GM19023 (cell line): ENCODE results near the gene OR56A4.

Experiments used
- ATAC-seq: cut with Tn5 transposase; IDR thresholded peaks from one replicate; pipeline ENCODE4 v1.9.1; 2021; ENCODE audit warnings: mild to moderate bottlenecking, moderate library complexity; ENCODE audit not compliant: unreplicated experiment

OR56A4 gene, protein sequence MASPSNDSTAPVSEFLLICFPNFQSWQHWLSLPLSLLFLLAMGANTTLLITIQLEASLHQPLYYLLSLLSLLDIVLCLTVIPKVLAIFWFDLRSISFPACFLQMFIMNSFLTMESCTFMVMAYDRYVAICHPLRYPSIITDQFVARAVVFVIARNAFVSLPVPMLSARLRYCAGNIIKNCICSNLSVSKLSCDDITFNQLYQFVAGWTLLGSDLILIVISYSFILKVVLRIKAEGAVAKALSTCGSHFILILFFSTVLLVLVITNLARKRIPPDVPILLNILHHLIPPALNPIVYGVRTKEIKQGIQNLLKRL

DNA sequence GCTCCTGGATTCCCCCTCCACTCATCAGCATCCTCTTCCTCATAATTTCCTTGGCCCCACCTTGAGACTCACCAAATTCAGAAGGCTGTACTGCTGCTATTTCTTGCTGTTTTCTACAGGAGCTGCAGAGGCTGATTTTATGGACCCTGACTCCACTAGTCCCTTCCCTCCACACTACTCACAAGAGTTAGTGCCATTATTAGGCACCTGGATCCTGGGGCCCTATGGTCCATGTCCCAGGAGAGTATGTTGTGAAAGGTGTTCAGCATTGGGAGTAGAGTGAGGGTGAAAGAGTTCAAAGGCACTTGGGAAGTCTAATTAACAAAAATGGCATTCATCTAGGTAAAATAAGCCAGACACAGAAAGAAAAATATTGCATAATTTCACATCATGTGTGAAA, at the start of gene OR56A4:
Gene OR56A4, minus strand, starts transcription at position 101 of the 400 bp plus-strand sequence. CDS start 3,954 bp downstream, outside the sequence.
- ATAC-seq: no peak

DNA sequence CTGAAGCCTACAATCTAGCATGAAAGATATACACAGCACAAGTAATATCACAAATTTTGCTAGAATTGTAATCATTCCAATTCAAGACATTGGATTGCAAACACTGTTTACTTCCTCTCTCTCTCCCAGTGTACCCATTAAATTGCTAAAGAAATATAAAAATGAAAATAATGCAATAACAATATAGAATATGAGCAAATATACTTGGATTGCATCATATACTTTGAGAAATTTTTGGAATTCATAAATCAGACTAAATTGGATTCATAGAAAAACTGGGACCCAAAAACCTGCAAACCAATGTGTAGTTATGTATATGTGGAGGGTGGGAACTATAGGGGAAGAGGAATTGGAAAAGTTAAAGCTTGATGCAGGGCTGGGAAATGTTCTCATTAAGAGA, 48.8 kb upstream of the OR56A4 start:
- ATAC-seq: no peak

DNA sequence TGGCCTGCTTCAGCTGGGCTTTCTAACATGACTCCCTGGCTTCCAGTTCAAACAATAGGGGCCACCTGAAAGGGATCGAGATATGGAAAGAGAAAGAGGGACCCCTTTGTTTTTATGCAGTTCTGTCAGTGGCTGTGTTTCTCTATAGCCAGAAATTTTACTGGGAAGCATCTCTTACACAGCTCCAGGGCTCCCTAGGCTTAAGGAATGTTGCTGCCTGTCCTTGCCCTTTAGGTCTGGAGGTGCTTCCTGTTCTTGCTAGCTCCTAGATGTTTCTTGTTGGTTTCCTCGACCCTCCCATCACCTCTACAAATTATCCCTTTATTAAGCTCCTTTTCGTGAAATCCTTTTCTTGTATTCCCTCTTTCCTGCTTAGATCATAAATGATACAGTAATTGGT, 45.6 kb upstream of the OR56A4 start:
- no peak for ATAC-seq

DNA sequence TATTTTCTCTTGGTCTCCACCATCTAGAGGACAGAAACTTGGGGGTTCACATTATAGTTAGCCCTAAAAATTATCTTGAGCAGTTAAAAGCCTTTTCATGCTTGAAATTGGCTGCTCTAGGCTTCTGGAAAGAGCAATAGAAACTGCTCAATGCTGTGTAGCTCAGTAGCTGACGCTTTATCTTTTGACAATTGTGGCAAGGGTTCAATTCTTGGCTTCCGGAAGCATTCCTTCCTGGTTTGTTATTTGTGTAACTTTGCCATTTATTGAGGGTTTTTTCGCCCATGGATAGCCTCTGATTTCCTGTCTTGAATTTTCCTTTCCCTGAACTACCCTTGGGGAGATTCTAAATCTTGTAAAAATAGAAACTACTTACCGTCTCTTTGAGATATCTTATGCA, 34.1 kb upstream of the OR56A4 start:
- ATAC-seq: no peak

DNA sequence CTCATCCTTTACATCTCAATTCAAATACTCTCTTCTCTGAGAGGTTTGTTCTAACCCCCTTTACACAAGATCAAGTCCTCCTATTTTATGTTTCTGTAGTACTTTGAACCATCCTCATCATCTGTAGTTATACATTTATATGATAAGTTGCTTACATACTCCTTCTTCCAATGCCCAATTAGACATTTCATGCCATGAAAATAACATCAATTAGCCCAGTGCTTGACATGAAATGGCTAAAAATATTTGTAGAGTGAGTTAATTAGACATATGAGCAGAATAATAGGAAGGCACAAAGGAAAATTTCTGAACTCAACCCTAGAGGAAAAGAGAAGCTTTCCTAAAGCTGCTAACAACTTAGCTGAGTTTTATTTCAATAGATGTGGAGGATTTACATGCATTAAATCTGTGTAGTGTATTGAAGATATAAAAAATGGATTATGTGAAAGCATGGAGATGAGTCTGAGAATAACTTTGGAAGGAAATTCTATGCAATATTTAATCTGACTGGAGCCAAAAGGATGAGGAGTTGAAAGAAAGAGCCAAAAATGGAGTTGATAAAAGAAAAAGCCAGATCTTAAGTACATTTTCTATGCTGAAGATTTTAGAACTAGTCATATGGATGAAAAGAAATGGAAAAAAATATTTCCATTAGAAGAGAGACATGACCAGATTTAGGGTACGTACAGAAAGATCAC, 24.1 kb upstream of the OR56A4 start, which contains the start of gene OR56A1:
Gene OR56A1, minus strand, starts transcription at position 51 of the 698 bp plus-strand sequence. CDS start 3,066 bp downstream, outside the sequence.
- ATAC-seq: no peak

DNA sequence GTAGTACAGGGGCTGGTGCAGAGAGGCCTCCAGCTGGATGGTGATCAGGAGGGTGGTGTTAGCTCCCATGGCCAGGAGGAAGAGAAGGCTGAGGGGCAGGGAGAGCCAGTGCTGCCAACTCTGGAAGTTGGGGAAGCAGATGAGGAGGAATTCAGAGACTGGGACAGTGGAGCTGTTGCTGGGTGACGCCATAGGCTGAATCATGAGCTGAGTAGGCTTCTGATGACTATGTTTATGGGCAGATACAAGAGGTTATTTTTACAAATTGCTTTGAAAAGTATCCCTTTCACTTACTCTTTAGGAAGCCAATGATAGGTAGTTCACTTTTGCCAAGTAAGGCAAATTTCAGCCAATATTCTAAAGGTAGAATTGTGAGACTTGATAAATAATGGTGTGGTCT, 20.8 kb upstream of the OR56A4 start:
- ATAC-seq: no peak

DNA sequence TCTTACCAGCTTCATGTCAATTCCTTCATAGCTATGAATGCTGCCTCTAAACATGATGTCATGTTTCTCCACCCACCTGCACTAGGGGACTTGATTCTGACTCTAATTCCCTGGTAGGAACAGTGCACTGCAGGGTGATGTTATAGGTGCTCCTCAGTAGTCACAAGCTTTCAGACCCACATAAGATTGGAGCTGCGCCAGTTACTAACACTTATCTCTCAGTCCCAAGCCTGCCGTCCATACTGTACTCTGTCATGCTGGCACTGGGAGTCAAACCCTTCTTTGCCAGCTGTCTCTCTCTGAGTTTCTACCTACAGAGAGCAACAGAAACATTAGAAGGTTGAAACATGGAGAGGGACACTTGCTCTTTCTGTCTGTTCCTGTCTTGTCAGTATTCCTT, 18.3 kb upstream of the OR56A4 start:
- no peak for ATAC-seq

DNA sequence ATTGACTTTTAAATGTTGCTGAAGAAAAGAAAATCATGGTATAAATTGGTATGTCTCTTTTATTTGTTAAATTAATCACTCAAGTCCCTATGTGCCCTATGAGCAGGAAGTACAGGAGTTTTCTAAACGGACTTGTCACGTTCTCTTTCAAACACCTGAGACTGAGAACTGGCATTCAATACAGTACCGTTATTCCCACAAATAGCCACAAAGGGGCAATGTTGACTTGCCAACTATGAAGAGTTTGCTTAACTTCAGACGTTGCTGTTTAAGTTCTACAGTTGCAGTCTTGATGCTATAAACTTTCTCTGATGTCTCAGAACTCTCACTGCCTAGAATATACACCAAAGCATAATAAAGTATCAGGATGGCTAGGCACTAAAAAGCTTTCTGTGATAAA, 16.2 kb upstream of the OR56A4 start:
- no peak for ATAC-seq

DNA sequence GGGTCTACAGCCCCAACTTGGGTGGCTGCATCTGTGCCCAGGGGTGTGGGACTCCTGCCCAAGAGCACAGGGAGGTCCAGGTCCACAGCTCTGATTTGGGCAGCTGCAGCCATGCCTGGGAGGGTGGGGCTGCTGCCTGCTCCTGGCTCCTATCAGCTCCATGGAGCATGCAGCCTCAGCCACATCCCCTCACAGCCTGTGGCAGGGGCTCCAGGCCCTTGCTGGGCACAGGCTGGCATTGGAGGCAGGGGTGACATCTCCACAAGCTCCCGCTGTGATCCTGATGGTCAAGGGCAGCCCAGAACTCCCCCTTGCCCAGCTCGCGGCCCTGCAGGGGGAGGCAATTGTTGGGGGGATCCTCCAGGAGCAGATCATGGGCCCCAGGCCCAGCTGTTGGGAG, 6.3 kb upstream of the OR56A4 start:
- ATAC-seq: no peak

DNA sequence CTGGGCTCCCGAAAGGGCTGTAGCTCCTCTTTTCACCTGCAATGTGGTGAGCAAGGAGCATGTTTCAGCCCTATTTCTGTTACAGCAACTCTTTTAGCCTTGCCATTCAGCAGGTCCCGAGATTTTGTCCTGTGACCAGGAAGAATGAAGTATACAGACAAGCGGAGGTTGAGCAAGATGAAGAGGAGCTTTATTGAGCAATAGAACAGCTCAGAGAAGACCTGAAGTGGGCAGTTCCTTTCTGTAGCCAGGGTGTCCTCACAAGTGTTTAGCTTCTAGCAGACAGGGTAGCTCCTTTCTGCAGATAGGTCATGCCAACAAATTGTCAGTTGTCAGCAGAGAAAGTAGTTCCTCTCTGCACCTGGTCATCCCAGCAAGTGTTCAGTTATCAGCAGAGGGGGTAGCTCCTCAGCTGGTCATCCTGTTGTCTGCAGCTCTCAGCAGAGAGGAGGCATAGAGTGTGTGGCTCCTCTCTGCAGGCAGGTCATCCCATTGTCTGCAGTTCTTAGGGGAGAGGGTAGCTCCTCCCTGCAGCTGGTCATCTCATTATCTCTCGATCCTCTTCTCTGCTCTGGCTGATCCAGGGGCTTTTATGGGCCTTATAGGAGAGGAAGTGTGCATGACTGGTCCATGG, 5.4 kb upstream of the OR56A4 start:
- ATAC-seq: no peak

DNA sequence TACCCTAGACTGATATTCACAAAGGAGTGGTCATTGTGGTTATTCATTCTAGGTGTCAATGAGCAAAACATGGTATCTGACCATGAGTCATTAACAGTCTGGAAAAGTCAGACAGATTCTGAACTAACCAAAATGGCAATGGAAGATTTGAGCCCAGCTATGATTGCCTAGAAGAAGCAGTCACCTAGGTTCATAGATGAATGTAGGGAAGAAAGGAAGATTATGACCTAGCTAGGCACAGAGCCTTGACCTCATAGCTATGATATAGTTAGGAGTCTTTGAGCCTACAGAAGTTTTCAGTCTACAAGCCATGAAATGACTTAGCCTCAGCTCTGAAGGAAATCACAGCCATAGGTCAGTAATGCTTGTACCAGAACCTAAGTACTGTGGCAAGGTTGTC, 351 bp downstream of the OR56A4 start:
- no peak for ATAC-seq

DNA sequence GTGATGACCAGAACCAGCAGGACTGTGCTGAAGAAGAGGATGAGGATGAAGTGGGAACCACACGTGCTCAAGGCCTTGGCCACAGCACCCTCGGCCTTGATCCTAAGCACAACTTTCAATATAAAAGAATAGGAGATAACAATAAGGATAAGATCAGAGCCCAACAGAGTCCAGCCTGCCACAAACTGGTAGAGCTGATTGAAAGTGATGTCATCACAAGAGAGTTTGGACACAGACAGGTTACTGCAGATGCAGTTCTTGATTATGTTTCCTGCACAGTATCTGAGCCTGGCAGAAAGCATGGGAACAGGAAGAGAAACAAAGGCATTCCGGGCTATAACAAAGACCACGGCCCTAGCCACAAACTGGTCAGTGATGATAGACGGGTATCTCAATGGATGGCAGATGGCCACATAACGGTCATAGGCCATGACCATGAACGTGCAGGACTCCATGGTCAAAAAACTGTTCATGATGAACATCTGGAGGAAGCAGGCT, 4.5 kb downstream of the OR56A4 start:
- ATAC-seq: no peak

DNA sequence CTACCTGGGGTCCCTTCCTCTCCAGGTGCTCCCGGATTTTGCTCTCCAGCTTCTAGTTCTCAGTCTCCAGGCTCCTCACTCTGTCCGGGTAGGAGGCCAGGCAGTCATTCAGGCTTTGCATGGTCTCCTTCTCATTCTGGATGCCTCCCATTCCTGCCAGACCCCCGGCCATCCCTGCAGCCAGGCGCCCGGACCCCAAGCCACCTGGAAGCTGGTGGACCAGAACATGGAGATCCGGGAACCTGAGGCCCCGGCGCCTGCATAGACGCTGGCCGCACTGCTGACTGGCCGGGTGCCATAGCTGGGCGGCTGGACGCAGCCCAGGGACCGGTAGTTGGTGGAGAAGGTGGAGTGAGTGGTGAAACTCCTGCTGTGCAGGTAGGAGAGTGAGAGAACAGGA, 12.0 kb downstream of the OR56A4 start:
- ATAC-seq: no peak

DNA sequence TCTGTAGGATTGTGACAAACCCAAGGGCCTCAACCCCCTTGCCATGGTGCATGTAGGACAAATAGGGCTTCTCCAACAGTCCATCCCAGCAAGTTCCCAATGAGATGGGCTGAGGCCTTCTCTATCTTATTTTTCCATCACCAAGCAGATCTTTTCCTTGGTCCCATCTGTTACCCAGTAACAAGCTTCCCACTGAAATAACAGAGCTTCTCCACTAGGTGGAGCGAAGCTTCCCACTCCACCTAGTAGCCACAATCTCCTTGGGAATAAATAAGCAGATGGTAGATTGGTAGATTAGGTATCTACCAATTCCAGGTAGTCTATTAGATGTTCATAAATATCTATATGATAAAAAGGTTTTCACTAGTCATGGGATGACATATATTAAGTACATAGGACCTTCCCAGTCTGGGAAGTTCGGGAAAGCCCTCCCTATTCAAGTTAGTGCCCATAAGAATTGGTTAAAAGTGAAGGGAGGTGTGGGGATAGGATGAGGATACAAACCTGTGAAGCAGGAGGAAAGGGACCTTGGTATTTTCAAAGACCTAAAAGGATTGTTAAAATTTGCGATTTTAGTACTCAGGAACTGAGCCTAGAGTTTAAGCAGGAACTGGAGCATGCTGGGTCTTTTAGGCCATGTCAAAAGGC, 14.0 kb downstream of the OR56A4 start:
- ATAC-seq: no peak

DNA sequence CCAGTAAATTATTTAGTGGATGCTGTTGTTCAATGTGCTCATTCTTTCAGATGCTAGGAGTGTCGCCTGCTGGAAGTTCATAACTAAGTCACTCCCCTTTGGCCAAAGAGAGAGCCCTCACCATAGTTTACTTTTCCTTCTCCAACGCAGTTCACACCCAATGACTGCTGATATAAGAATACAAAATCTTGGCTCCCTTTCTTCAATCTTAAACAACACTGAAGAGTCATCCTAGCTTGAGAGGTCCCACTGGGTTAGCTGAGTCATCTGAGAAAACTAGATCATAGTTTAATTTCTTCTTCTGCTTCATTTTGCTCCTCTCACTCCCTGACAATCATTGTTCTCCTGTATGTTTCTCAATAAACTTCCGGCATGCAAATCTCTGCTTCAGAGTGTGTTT, 14.6 kb downstream of the OR56A4 start:
- ATAC-seq: no peak

DNA sequence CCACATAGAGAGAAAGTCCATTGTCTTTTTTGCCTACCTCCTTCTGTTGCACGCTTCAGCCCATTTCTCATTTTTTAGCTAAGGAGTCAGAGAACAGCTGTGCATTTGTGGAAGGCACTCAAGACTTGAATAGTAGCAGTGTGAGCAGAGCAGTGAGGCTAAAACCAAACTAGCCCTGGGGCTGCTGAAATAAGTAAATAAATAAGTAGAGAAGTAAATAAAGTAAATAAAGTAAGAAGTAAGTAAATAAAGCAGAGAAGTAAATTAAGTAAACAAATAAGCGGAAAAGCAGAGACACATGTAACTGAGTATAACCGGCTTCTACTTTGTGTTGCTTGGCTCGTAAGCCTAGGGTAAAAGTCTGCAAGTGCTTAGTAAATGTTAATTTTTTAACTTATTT, 17.5 kb downstream of the OR56A4 start:
- no peak for ATAC-seq

DNA sequence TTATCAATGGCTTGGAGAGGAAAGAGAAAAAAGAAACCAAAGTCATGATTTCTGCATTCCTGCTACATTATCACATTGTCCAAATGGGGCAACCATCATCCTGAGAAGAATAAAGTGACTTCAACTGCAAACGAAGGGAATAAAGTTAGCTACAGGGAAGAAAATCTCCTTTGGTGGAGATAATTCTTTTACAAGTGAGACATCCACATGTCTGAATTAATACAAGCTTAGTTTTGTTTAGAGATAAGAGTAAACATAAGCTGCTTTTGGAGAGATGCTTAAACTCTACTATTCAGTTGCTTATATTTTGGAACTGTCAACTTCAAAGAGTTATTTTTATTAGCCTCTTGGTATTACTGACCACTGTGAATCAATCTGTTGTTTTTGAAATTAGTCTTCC, 19.9 kb downstream of the OR56A4 start, which contains the start of gene OR52L1:
Gene OR52L1, minus strand, starts transcription at position 101 of the 400 bp plus-strand sequence. Its CDS starts 55 bp downstream, at position 46.
- no peak for ATAC-seq

DNA sequence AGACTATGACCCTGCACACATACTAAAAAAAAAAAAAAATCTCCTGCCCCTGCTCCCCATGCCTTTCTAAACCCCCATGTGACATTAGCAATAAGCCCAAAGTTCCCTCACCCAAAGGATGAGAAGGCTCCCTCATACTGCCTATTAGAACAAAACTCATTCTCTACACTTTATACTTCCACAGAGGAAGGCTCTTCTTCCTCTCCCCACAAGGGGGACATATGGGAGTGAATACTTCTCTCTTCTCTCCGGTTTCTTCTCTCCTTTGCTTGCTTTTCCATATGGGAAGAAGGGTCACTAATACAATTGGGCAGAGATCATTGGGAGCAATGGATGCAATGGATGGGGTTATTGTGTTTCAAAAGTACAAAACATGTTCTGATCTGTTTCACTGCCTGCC, 23.3 kb downstream of the OR56A4 start:
- no peak for ATAC-seq

DNA sequence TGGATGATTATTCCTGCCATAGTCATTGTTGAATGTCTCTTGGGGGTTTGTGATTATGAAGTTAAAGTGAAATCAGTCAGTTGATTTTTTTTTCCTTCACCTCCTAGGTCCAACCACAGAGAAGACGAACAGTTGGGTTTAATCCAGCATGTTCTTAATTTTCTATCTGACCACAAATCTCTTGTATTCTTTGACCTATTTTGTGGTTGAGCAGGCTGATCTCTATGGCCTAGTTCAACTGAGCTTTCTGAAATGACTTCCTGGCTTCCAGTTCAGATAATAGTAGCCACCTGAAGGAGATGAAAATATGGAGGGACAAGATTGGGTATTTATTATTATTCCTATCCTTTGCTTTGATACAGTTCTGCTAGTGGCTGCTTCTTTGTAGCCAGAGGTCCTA, 33.2 kb downstream of the OR56A4 start:
- no peak for ATAC-seq

DNA sequence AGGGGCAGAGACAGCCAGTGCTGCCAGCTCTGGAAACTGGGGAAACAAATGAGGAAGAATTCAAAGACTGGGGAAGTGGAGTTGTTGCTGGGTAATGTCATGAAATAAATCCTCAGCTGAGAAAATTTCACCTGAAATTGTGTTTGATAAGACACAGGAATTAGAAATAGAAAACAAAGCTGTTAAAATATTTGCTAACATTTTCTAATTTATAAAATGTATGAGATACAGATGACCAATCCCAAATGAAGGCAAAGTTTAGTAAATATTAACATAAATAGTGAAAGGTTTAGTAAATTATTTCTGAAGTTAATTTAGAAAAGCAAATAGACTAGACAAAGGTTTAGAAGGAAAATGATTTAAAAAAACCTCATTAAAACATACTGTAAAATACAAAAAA, 38.4 kb downstream of the OR56A4 start, which contains the start of gene OR56A5:
Gene OR56A5, minus strand, starts transcription at position 101 of the 400 bp plus-strand sequence. Its CDS starts 0 bp downstream, at position 101.
- ATAC-seq: no peak

DNA sequence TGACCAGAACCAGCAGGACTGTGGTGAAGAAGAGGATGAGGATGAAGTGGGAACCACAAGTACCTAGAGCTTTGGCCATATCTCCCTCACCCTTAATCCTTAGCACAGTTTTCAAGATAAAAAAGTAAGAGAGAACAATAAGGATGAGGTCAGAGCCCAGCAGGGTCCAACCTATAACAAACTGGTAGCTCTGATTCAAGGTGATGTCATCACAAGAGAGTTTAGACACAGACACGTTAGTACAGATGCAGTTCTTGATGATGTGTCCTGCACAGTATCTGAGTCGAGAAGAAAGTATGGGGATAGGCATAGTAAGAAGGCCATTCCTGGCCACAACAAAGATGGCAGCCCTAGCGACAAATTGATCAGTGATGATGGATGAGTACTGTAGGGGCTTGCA, 39.0 kb downstream of the OR56A4 start:
- ATAC-seq: no peak
